ENCODE data around the gene TPK1. TPM values are rescaled to one million over a fixed set of nuclear protein-coding genes. Genes with fewer than 3 reads are reported as not detected.

The TPK1 gene
- total and polyA plus RNA-seq, 2 donors (not counting 1 experiment from before 2014, with no cell fraction given) = 2.4 to 4.1 TPM

DNA sequence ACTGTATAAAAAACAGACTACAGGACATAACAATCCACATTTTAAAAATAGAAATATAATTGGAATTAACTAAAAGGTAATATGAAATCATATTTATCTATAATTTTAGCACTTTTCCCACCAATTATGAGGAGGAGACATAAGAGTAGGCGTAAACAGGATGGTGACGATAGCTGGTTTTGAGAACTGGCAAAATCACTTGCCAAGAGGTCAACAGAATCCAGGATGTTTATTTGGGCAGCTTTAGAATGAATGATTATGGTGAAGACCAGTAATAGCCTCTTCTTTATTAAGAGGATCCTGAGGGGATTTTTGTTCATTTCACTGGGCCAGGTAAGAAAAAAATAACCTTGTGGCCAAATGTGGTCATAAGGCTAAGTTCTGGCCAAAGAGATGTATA lies 67.2 kb downstream of the TPK1 start:
- Histone ChIP-seq H3K4me3 (replicated peaks in 1 of 4; ENCODE audit: control extremely low read depth in 1 of 4, insufficient read depth in 1 of 4, low read depth in 3 of 4, low read length in 4 of 4) (no peak overlapping the region), H3K4me1 (ENCODE audit: control insufficient read depth, extremely low read depth, insufficient read depth, low read length) (no peaks in the 10 kb centered on the region), H2AFZ (ENCODE audit: low read length) (no peak overlapping the region), H3K36me3 (ENCODE audit: control insufficient read depth, insufficient read depth, low read length) (no peaks in the 10 kb centered on the region), H3K27ac (ENCODE audit: insufficient read depth, low read length) (no peak overlapping the region), H4K20me1 (ENCODE audit: control insufficient read depth, extremely low read depth, insufficient read depth, low read length) (no peaks in the 10 kb centered on the region), H3K4me2 (ENCODE audit: extremely low read depth, insufficient read depth, low read length) (no peak overlapping the region), H3K9ac (ENCODE audit: insufficient read depth, low read length) (no peak overlapping the region), H3K79me2 (ENCODE audit: control insufficient read depth, insufficient read depth, low read length) (no peaks in the 10 kb centered on the region), H3K27me3 (ENCODE audit: control insufficient read depth, insufficient read depth, low read length) (no peaks in the 10 kb centered on the region), H3K9me3 (ENCODE audit: control insufficient read depth, insufficient read depth, low read depth, low read length) (no peaks in the 10 kb centered on the region)
- TF ChIP-seq EZH2 (IDR thresholded peaks at IDR 0.05; ENCODE audit: low read length, missing control alignments) = no peak
- no peak for TF ChIP-seq CTCF (conservative IDR thresholded peaks at IDR 0.05 in 1 of 2, IDR thresholded peaks at IDR 0.05 in 1 of 2; ENCODE audit: low read depth in 1 of 2, low read length in 2 of 2)
- no peak for DNase-seq (ENCODE audit: low read depth in 2 of 2)

- Histone ChIP-seq H3K79me2 (ENCODE audit: control insufficient read depth, insufficient read depth, low read length) (no peaks in the 10 kb centered on the region), H3K27me3 (ENCODE audit: control insufficient read depth, insufficient read depth, low read length) (no peaks in the 10 kb centered on the region)
Observed at GRCh38 chr7:144763291-144763690, 72.6 kb downstream of the TPK1 start.

GRCh38 chr7:144762853-144763252 lies 73.0 kb downstream of the TPK1 start:
- H3K9ac ChIP-seq (ENCODE audit: insufficient read depth, low read length) = no peak overlapping the region
- no peak overlapping the region for H3K4me3 ChIP-seq (replicated peaks in 1 of 4; ENCODE audit: control extremely low read depth in 1 of 4, insufficient read depth in 1 of 4, low read depth in 3 of 4, low read length in 4 of 4)
- no peaks in the 10 kb centered on the region for H3K4me1 ChIP-seq (ENCODE audit: control insufficient read depth, extremely low read depth, insufficient read depth, low read length)
- no peak for DNase-seq (ENCODE audit: low read depth in 2 of 2)
- H3K27ac ChIP-seq (ENCODE audit: insufficient read depth, low read length) = no peak overlapping the region
- TF ChIP-seq CTCF (conservative IDR thresholded peaks at IDR 0.05 in 1 of 2, IDR thresholded peaks at IDR 0.05 in 1 of 2; ENCODE audit: low read depth in 1 of 2, low read length in 2 of 2) (no peak), EZH2 (IDR thresholded peaks at IDR 0.05; ENCODE audit: low read length, missing control alignments) (no peak)
- H3K9me3 ChIP-seq (ENCODE audit: control insufficient read depth, insufficient read depth, low read depth, low read length) = no peaks in the 10 kb centered on the region
- no peaks in the 10 kb centered on the region for H3K27me3 ChIP-seq (ENCODE audit: control insufficient read depth, insufficient read depth, low read length)
- H3K4me2 ChIP-seq (ENCODE audit: extremely low read depth, insufficient read depth, low read length) = no peak overlapping the region
- H3K36me3 ChIP-seq (ENCODE audit: control insufficient read depth, insufficient read depth, low read length) = no peaks in the 10 kb centered on the region
- H2AFZ ChIP-seq (ENCODE audit: low read length) = no peak overlapping the region
- no peaks in the 10 kb centered on the region for H3K79me2 ChIP-seq (ENCODE audit: control insufficient read depth, insufficient read depth, low read length)
- no peaks in the 10 kb centered on the region for H4K20me1 ChIP-seq (ENCODE audit: control insufficient read depth, extremely low read depth, insufficient read depth, low read length)

More at GRCh38 chr7:144763291-144763690, 72.6 kb downstream of the TPK1 start:
- Histone ChIP-seq H3K27ac (ENCODE audit: insufficient read depth, low read length) (no peak overlapping the region), H2AFZ (ENCODE audit: low read length) (no peak overlapping the region), H4K20me1 (ENCODE audit: control insufficient read depth, extremely low read depth, insufficient read depth, low read length) (no peaks in the 10 kb centered on the region), H3K4me1 (ENCODE audit: control insufficient read depth, extremely low read depth, insufficient read depth, low read length) (no peaks in the 10 kb centered on the region), H3K4me3 (replicated peaks in 1 of 4; ENCODE audit: control extremely low read depth in 1 of 4, insufficient read depth in 1 of 4, low read depth in 3 of 4, low read length in 4 of 4) (no peak overlapping the region), H3K9me3 (ENCODE audit: control insufficient read depth, insufficient read depth, low read depth, low read length) (no peaks in the 10 kb centered on the region), H3K9ac (ENCODE audit: insufficient read depth, low read length) (no peak overlapping the region), H3K36me3 (ENCODE audit: control insufficient read depth, insufficient read depth, low read length) (no peaks in the 10 kb centered on the region), H3K4me2 (ENCODE audit: extremely low read depth, insufficient read depth, low read length) (no peak overlapping the region)
- TF ChIP-seq CTCF (conservative IDR thresholded peaks at IDR 0.05 in 1 of 2, IDR thresholded peaks at IDR 0.05 in 1 of 2; ENCODE audit: low read depth in 1 of 2, low read length in 2 of 2) = no peak
- TF ChIP-seq EZH2 (IDR thresholded peaks at IDR 0.05; ENCODE audit: low read length, missing control alignments) = no peak
- no peak for DNase-seq (ENCODE audit: low read depth in 2 of 2)
